ENCODE results near the gene IGF1R. TPM values are rescaled to one million over a fixed set of nuclear protein-coding genes. Genes with fewer than 3 reads are reported as not detected.

IGF1R gene
- total and polyA plus RNA-seq, 12 donors: 8.6 to 138 (median 66.0) TPM

GRCh38 chr15:98874370-98874769, 226.0 kb downstream of the IGF1R start:
- no peak for TF ChIP-seq POLR2A (IDR thresholded peaks at IDR 0.05)
- no peak for TF ChIP-seq CTCF (IDR thresholded peaks at IDR 0.05)
- WGBS, 4 donors: 77 to 86% (median 81%) methylated on average over 7 of the region's 7 CpGs
- H3K9me3 ChIP-seq (replicated peaks in 1 of 3): no peaks in the 10 kb centered on the region
- no peaks in the 10 kb centered on the region for H3K36me3 ChIP-seq (replicated peaks in 1 of 2)
- intact Hi-C loops (cut with DNase I): no loop called here
- H3K4me1 ChIP-seq (replicated peaks in 1 of 2): peaks cover 17 to 37% of the 10 kb centered on the region in 2 donors
- H3K27me3 ChIP-seq: no peaks in the 10 kb centered on the region
- DNase-seq: no peak
- no peak overlapping the region for H3K27ac ChIP-seq
- no peak overlapping the region for H3K4me3 ChIP-seq

- no peaks in the 10 kb centered on the region for H3K27me3 ChIP-seq
- peak overlapping the region in 1 of 5 donors; percentile 40 for H3K27ac ChIP-seq
- no peak for TF ChIP-seq POLR2A (IDR thresholded peaks at IDR 0.05)
- TF ChIP-seq CTCF (IDR thresholded peaks at IDR 0.05): no peak
- 36 to 50% (median 43%) methylated on average over 8 of the region's 8 CpGs for WGBS, 4 donors
- no peaks in the 10 kb centered on the region for H3K36me3 ChIP-seq (replicated peaks in 1 of 2)
- no peak for DNase-seq
- H3K4me1 ChIP-seq (replicated peaks in 1 of 2): peaks cover 17 to 38% of the 10 kb centered on the region in 2 donors
- no peak overlapping the region for H3K4me3 ChIP-seq
- intact Hi-C loops (cut with DNase I): no loop called here
- H3K9me3 ChIP-seq (replicated peaks in 1 of 3): no peaks in the 10 kb centered on the region
Observed at GRCh38 chr15:98874773-98875172, 226.4 kb downstream of the IGF1R start.

- H3K9me3 ChIP-seq (replicated peaks in 1 of 3): no peaks in the 10 kb centered on the region
- H3K4me3 ChIP-seq: no peak overlapping the region
- intact Hi-C loops (cut with DNase I): no loop called here
- H3K36me3 ChIP-seq (replicated peaks in 1 of 2): no peaks in the 10 kb centered on the region
- no peak for DNase-seq
- H3K27ac ChIP-seq: peak overlapping the region in 1 of 5 donors; percentile 40
- no peaks in the 10 kb centered on the region for H3K27me3 ChIP-seq
- H3K4me1 ChIP-seq (replicated peaks in 1 of 2): peaks cover 17 to 38% of the 10 kb centered on the region in 2 donors
- WGBS, 4 donors: 41 to 52% (median 46%) methylated on average over 3 of the region's 3 CpGs
- TF ChIP-seq CTCF (IDR thresholded peaks at IDR 0.05) (no peak), POLR2A (IDR thresholded peaks at IDR 0.05) (no peak)
Observed at GRCh38 chr15:98875309-98875708, 227.0 kb downstream of the IGF1R start.

GRCh38 chr15:98876451-98877369, 228.4 kb downstream of the IGF1R start:
- Histone ChIP-seq H3K4me1 (replicated peaks in 1 of 2) (peaks cover 17 to 38% of the 10 kb centered on the region in 2 donors), H3K27me3 (no peaks in the 10 kb centered on the region), H3K27ac (no peak overlapping the region), H3K36me3 (replicated peaks in 1 of 2) (no peaks in the 10 kb centered on the region), H3K9me3 (replicated peaks in 1 of 3) (no peaks in the 10 kb centered on the region), H3K4me3 (no peak overlapping the region)
- 74 to 82% (median 78%) methylated on average over 5 of the region's 5 CpGs for WGBS, 4 donors
- TF ChIP-seq CTCF (IDR thresholded peaks at IDR 0.05): no peak
- no peak for TF ChIP-seq POLR2A (IDR thresholded peaks at IDR 0.05)
- no peak for DNase-seq
- intact Hi-C loops (cut with DNase I): no loop called here

Data from adrenal gland (tissue), 12 donors.